ENCODE data around the gene FOXO3.

The FOXO3 gene

DNA sequence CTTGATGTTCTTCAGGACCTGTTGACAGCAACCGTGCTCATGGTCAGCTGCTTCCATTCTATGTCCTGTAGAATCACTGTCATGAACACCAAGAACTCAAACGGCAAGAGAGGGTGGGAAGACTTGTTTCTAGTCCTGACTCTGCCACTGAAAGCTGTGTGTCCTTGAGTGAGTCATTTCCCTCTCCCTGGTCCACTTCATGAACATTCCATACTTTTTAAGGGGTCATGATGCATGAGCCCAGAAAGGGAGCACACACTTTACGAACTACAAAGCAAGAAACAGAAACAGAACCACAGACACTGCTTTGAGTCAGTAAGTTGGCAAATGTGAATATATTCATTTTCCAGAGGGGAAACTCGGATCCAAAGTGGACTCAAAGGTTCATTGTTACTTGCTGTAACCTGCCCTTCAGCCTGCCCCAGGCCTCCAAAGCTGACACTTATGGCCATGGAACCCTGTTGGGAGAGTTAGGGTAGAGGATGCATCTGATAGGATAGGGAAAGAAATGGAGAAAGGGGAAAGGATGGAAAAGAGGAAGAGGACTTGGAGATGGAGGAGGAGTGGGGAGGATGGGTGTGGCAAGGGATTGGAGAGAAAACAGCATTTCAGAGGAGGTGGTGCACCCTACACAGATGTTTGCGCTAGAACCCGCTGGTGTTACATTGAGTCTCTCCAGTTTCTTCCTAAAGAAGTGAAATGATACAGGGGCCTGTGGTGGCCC is 129.8 kb downstream of the FOXO3 start:
- DNase-seq = no peak

GRCh38 chr6:108693430-108694154 is 132.9 kb downstream of the FOXO3 start:
- DNase-seq = no peak

GRCh38 chr6:108694816-108695215 is 134.1 kb downstream of the FOXO3 start:
- DNase-seq = no peak

GRCh38 chr6:108697561-108698161 is 136.9 kb downstream of the FOXO3 start:
- DNase-seq = no peak

DNA sequence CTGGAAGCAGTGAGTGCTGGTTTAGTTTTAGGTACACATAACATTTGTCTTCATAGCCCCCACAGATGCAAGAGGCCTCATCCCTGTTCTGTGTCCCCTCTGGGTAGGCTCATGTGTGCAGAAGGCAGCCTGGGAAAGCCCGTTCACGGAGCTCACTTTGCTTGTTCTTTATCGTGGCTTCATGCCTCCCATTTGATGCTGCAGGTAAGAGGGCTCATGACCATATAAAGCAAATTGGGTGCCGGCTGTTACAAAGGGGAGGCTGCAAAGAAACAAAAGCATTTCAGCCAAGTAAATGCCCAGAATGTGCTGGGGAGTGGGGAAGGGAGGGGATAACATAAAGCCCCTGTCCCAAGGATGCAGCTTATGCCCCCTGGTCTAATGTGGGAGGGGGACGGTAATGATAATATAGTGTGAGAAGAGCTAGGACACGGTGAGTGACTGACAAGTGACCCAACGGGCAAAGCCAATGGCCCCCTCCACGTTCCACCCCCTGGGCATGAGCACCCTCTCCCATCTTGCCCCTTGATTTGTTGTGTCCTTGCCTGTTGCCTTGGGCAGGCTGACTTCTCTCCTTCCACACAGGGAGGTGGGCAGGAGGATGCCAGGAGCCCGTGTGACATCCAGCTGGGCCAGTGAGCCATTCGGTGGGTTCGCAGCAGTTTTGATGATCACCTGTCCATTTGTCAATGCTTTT is 138.0 kb downstream of the FOXO3 start:
- DNase-seq = no peak

GRCh38 chr6:108699290-108700041 is 138.7 kb downstream of the FOXO3 start:
- no peak for DNase-seq

GRCh38 chr6:108702106-108702851 is 141.6 kb downstream of the FOXO3 start:
- DNase-seq = no peak

GRCh38 chr6:108706649-108707048 is 145.9 kb downstream of the FOXO3 start:
- no peak for DNase-seq

- DNase-seq = no peak
Observed at GRCh38 chr6:108707328-108707976, 146.7 kb downstream of the FOXO3 start.

DNA sequence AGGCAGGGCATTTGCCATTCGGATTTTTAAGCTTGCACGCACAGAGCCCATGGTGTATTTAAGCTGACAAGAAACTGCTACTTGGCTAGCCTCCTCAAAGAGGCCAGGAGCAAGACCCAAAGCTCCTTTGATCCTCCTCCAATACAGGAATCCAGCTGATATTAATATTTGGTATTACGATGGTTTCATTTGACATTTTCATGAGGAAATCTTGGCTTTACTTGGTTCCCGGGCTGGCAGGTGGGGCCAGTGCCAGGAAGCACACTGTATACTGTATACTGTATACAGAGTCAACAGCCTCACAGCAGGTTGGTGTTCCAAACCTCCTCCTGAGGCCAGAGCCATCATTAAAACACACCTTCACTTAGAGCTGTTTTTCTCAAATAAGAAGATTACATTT is 149.3 kb downstream of the FOXO3 start:
- DNase-seq = no peak

- no peak for DNase-seq
Observed at GRCh38 chr6:108710551-108710950, 149.8 kb downstream of the FOXO3 start.

DNA sequence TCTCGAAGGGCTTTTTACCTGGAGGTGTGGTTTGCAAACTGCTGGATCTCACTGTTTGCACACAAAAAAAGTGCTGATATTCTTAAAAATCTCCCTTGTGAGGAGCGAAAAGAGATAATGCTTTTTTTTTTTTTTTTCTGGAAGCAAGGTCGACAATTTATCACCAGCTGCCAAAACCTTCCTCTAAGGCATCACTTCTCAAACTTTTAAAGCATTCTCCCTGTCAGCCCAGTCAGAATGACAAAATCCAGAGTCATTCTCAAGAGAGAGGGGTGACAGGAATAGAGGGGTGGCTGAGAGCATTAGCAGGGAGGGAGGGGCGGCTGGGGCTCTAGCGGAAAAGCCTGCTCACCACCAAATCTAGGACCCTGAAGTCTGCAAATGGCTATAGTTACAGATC is 150.4 kb downstream of the FOXO3 start:
- DNase-seq = no peak

- no peak for DNase-seq
Observed at GRCh38 chr6:108711826-108712225, 151.1 kb downstream of the FOXO3 start.

- DNase-seq = no peak
Observed at GRCh38 chr6:108712946-108713345, 152.2 kb downstream of the FOXO3 start.

DNA sequence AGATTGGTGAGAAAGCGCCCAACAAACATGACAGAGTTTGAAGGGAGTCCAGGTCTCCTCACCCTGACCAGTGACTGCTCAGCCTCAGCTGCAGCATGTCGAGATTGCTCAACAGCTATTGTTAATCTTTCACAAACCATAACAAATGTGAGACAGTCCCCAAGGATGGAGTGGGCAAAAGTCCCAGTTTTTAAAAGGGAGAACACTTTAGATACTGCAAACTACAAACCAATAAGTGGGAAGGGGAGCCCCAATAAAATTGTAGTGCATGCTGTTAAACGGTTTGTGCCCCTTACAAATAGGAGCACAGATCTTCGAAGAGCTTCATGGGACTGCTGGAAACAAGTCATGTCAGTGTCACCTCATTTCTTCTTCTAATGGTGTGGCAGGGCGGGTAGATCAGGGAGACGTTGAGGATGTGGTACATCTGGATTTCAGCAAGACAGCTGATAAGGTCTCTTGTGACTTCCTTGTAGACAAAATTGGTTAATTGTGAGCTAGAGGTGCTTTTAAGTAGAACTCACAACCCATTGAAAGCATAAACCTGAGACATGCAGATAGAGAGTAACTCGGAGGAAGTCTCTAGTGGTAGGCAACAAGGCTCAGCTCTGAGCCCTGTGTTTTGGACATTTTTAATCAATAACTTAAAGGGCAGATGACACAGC is 153.5 kb downstream of the FOXO3 start:
- DNase-seq = no peak

DNA sequence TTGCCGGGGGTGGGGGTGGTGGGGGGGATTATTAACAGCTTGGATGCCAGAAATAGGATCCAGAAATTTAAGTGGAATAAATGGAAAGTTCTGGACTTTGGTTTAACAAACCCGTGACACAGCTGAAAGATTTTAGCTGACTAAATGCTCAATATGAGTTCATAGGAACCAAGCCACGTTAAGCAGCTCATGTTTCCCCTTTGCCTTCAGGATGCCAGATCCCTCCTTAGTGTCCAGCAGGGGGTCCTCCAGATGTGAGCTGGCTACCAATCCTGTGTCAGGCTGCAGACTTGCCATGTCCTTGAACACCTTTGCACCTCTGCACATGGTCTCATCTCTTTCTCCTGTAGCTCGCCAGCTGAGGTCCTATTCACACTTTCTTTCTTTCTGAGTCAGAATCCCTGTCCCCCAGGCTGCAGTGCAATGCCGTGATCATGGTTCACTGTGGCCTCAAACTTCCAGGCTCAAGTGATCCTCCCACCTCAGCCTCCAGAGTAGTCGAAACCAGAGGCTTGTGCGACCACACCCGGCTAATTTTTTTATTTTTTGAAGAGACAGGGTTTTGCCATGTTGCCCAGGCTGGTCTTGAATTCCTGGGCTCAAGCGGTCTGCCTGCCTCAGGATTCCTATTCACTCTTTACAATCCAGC is 154.2 kb downstream of the FOXO3 start:
- DNase-seq = no peak

DNA sequence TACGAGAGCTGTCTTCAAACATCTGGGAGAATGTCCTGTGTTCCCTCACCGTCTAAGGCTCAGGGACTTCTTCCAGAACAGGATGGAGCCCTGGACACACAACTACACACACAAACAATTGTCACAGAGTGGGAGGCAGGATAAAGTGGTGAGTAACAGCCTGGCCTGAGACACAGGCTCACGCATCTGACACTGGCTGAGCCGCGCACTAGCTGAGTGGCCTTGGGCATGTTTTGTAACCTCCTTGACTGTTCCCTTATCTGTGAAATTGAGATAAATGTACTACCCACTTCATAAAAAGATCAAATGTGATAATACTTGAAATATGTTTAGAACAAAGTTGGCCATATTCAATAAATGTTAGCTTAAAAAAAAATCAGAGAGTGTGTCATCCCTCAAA is 155.1 kb downstream of the FOXO3 start:
- no peak for DNase-seq

DNA sequence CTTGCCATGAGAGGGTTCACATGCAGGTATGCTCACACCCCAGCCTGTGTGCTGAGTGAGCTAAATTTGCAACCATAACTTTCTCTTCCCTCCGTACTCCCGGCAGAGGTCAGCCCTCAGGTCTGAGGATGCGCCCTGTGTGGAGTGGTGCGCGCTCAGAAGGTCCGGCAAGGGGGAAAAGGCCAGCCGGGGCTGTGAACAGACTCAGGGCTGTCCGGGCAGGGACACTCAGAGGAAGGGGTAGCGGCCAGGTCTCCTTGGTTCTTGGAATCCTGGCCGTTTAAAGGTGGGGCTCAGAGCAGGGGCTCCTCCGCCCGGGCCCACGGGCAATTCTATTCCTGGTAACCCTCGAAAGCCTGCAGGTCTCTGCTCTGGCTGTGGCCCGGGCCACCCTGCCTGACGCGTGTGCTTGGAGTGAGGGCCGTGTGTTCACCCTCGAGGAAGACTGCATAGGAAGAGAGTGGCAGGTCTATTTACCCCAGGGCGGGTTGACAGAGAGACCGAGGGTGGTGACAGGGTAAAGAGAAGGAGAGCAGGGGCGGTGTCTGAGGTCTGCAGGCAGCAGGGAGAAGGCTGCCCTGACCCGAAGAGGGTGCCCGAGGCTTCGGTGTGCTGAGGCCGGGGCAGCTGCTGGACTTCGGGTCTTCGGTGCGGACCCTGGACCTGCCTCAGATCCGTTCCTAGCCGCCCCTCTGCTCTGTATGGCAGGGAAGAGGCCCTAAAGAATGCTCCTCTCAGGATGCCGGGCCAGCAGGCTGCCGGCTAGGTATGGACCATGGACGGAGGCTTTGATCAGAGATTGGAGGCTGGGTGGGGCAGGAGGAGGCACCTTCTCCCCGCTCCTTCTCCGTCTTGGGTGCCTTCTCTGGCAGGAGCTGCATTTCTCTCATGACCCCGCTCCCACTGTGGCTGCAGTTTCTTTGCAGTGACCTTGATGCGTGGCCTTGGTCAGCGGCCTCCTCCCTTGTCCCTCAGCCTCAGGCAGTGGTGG is 156.4 kb downstream of the FOXO3 start:
- no peak for DNase-seq

DNA sequence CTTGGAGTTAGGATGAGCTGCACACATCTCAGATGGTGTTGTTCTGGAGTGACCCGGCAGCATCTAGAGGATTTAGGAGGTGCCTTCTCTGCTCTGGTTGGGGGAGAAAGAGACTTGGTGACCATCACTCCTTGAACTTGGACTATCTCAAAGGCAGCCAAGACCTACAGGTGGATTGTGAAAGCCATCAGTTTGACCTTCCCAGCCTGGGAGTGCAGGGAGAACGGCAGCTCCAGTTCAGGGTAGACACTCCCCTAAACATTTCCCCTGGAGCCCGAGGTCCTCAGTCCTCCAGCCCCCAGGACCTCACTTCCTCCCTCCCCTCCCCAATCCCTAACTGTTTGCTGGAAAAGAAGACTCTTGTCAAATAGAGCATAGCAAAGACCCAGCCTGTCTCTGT is 158.8 kb downstream of the FOXO3 start:
- no peak for DNase-seq
